ENCODE measurements around the gene RTP1.

RTP1 gene

GRCh38 chr3:187209491-187209890 is 12.2 kb downstream of the RTP1 start:
- TF ChIP-seq CTCF (IDR thresholded peaks at IDR 0.05; ENCODE audit: low read depth, low read length, missing control alignments): no peak
- no peak overlapping the region for H3K4me3 ChIP-seq (ENCODE audit: low read depth, low read length)
- no peak for DNase-seq (ENCODE audit: low read depth)

GRCh38 chr3:187210091-187210490 is 12.8 kb downstream of the RTP1 start:
- DNase-seq (ENCODE audit: low read depth): no peak
- no peak overlapping the region for H3K4me3 ChIP-seq (ENCODE audit: low read depth, low read length)
- no peak for TF ChIP-seq CTCF (IDR thresholded peaks at IDR 0.05; ENCODE audit: low read depth, low read length, missing control alignments)

- DNase-seq (ENCODE audit: low read depth): no peak
- no peak overlapping the region for H3K4me3 ChIP-seq (ENCODE audit: low read depth, low read length)
- no peak for TF ChIP-seq CTCF (IDR thresholded peaks at IDR 0.05; ENCODE audit: low read depth, low read length, missing control alignments)
Measured at GRCh38 chr3:187210545-187211327, 13.4 kb downstream of the RTP1 start.

GRCh38 chr3:187211532-187212195 is 14.4 kb downstream of the RTP1 start:
- no peak overlapping the region for H3K4me3 ChIP-seq (ENCODE audit: low read depth, low read length)
- no peak for DNase-seq (ENCODE audit: low read depth)
- no peak for TF ChIP-seq CTCF (IDR thresholded peaks at IDR 0.05; ENCODE audit: low read depth, low read length, missing control alignments)

- H3K4me3 ChIP-seq (ENCODE audit: low read depth, low read length): no peak overlapping the region
- TF ChIP-seq CTCF (IDR thresholded peaks at IDR 0.05; ENCODE audit: low read depth, low read length, missing control alignments): no peak
Measured at GRCh38 chr3:187212196-187212545, 14.9 kb downstream of the RTP1 start.

GRCh38 chr3:187212705-187213104 is 15.4 kb downstream of the RTP1 start:
- no peak for DNase-seq (ENCODE audit: low read depth)
- no peak for TF ChIP-seq CTCF (IDR thresholded peaks at IDR 0.05; ENCODE audit: low read depth, low read length, missing control alignments)
- no peak overlapping the region for H3K4me3 ChIP-seq (ENCODE audit: low read depth, low read length)

More at GRCh38 chr3:187212196-187212545, 14.9 kb downstream of the RTP1 start:
- no peak for DNase-seq (ENCODE audit: low read depth)
